ENCODE measurements around the gene NAV2.

The NAV2 gene

DNA sequence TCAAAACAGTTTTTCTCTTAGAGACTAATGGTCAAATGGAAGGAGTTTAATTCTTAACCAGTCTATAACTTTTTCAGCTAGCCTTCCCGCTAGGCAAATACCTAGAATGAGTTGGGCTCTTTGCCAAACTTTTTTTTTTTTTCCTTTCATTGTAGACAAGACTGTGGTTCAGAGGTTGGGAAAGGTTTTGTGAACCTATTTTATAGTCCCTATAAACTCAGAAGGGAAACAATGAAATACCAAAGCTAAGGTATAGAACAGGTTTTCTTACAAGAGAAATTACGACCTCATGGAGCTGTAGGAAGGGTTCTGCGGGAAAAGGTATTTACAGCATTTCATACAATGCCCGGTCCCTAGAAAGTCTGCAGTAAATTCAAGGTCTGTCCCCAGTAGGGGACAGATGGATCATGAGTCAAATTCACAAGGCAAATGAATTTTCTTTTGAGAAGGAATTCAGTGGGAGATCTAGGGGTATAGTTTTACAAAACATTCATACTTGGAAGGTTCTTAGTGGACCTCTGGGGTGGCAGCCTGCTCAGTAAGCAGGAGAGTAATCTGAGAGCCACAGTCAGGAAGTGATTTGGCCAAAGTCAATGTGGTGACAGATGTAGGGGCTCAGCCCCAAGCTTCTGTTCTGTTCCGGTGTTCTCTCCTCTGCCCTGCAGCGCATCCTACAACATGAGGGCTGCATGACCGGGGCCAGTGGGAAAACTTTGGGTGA lies 300.9 kb downstream of the NAV2 start:
- no peak for DNase-seq

DNA sequence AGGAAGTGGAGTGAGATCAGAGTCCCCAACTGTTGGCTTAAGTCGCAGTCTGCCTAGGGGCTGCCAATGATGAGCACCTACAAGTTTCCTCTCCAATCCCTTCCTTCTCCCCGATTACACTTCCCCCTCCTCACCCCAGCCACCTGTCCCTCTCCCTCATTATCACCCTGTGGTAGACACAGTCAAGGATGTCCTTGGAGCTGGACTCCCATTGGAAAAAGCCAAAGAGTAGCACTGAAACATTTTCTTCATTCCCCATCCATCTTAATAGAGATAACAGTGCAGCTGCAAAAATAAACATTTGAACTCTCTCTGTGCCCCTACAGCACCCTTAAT lies 301.4 kb downstream of the NAV2 start:
- DNase-seq = no peak

DNA sequence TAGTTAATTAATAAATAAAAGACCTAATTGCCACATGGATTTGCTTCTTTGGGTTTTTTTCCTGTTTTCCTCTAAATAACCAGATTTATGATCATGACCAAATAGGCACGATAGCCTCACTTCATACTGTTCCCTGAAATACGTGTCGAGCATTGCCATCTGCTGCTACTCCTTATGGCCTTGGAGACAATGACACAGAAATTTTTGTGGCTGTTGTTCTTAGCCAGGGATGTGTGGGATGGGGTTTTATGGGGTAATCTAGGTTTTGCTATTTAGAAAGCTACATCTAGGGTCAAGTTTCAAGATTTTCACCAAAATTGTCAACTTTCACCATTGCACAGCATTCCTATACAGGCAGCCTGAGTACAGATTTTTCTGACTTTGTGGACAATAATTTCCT lies 302.5 kb downstream of the NAV2 start:
- DNase-seq = no peak

DNA sequence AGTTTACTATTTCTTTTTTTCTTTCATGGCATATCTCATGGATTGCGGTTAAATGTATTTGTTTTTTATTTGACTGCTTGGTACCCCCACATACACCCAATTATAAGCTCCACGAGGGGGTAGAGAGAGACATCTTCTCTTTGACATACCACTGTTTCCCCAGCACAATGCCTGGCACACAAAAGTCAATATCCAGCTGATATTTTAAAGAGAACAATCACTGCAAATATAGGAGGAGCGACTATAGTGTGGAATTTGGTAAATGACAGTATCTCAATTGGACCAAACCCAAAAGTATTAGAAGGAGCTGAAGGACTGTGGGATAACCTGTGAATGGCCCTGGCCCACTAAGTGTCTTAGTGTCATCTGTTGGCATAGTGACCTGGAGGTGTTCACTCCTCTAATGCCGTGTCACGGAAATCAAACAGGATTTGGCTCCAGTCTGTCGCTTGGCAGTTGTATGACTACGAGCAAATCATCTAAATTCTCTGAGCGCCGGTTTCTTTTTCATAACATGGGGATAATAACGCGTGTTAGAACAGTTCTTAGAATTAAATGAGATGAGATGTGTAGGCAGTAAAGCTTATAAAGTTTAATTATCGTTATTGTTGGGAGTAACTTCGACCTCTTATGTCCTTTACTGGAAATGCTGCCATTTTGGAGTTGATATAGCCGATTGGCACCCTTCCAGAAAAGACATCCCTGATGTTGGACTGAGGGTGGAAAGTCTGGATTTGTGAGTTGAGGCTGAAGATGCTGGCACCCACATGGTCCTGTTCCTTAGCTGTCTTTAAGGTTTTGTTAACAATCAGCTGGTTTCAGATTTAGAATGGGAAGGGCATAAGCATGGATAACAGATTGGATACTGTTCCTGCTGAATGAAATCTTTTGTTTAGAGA lies 303.1 kb downstream of the NAV2 start:
- no peak for DNase-seq

DNA sequence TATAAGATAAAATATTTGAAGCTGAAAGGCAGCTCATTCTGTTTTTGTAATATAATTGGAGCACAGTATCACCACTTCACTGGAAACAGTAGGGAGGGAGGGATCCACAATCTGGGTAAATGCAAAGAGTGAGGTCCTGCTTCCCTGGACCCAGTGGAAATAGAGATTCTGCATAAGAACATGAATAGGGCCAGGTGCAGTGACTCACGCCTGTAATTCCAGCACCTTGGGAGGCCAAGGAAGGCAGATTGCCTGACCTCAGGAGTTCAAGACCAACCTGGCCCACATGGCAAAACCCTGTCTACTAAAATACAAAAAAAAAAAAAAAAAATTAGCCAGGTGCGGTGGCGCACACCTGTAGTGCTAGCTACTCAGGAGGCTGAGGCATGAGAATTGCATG lies 303.9 kb downstream of the NAV2 start:
- no peak for DNase-seq

DNA sequence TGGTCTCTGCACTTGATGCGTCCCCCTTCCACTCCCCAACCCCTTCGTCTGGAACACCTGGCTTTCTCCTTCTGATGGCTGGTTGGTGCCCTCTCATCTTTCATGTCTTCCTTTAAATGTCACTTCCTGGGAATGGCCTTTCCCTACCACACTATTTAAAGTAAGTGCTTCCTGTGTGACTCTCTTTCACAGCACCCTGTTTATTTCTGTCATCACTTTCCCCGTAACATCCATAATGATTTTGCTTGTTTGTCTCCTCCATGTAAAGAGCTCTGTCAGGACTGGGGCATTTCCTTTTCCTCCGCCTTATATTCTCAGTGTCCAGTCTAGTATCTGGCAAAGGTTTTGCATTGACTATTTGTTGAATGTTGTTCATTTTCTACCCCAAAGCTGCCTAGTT lies 304.7 kb downstream of the NAV2 start:
- no peak for DNase-seq

DNA sequence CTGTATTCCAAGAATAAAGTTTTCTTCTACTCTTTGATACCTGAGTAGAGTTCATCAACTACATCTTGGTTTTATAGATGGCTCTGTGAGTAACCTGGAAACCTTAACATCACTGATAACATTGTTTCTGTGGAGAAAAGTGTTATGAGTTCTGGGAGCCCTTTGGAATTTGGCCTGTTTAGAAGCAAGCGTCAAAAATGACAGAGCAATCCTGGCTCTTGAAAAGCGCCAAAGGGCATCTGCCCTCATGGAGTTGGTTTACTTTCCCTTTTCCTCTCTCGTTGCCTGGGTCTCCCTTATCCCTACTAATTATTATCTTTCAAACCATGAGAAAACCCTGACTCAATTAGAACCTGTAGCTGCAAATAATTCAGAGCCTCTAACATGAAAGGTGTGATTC lies 307.6 kb downstream of the NAV2 start:
- no peak for DNase-seq

DNA sequence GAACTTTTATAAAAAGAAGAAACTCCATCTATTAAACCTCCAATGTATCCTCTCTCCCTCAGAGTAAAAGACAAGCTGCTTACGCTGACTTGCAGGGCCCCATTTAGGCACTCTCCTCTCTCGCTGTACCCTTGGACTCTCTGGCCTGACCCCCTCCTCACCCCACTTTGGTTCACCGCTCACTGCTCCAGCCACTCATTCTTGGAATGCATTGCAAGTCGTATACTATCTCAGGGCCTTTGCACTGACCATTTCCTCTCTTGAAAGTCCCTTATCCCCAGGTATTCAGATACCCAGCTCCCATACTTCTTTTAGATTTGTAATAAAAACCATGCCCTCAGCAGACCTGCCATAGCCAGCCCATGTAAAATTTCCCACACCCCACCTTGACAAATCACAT lies 308.1 kb downstream of the NAV2 start:
- DNase-seq = no peak

DNA sequence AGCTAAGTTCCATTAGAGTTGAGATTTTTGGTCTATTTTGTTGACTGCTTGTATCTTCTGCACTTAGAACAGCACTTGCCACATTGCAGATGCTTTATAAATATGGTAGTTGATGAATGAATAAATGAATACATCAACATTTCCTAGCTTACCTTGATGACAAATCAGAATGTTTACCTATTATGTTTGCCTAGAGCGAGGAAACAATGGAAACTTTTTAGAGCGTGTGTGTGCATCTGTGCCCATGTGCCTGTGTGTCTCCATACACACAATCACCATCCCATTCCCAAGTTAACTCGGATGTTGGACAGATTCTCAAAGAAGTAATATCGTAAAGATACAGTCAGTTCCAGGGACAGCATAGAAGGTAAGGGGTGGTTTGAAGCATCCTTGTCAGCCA lies 308.6 kb downstream of the NAV2 start:
- DNase-seq = no peak

DNA sequence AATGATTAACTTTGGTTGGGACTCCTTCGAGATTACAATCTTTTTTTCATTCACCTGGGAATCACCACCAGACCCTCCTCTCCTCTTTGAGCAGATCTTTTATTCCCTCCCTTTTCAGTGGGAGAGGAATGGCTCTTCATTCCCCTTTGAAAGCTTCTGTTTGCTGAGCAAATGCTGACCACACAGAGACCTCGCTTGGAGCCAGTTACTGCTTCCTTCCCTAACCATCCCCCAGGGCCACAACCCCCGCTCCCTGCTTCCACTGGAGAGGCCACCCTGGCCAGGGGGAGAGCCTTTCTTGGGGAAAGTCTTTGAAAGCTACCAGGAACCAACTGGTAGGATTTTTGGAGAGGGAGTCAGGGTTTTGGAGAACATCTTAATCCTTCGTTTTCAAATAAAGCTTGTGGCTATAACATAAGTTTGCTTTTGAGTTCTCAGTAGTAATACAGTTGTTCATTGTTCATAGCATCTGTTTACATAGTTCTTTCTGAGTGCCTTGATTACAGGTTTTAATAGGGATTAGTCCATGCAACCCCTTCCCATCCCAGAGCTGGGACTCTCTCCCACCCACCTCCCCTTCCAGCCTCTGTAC lies 309.2 kb downstream of the NAV2 start:
- DNase-seq = no peak

DNA sequence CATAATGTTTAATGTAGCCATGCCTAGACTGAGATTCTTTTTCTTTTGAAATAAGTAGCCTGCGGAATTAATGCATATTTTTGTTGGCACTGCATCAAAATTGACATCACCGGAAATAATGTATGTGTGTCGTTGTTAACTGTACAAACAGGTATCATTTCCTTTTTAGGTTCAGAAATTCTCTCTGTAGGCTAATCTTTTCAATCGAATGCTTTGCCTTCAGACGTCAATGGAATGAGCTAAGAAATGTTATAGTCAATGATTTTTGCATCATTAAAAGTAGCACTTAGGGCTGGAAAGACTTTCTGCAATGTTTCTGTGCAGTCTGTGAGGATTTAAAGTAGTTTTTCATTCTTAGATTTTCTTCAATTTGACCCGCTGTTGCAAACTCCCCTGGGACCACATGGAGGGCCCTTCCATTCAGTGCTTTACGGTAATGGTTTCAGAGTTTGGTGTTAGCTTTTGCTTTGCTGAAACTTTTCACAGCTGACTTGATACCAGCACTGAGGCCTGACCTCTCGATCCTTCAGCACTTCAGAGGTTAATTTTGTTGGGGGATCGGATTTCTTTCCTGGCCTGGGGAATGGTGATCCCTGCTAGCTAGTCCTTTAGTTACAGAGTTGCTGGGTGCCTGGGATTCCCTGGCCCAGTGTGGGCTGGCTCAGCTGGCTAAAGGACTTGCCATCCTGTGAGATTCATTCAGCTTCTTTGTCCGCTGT lies 309.9 kb downstream of the NAV2 start:
- no peak for DNase-seq

DNA sequence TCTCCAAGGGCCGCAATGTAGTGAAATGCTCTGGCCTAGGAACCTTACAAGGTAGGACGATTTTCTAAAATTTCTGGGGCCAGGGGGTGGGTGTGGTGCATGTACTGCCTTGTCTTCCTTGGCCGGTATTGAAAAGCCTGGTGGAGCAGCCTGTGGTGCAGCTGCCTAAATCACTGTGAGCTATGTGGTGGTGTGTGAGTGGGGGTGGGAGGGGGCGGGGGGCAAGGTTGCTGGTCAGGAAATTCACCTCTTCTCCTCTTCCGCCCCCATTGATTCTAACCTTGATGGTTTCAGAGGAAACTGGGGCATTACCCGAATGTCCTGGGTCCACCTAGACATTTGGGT lies 310.4 kb downstream of the NAV2 start:
- no peak for DNase-seq

DNA sequence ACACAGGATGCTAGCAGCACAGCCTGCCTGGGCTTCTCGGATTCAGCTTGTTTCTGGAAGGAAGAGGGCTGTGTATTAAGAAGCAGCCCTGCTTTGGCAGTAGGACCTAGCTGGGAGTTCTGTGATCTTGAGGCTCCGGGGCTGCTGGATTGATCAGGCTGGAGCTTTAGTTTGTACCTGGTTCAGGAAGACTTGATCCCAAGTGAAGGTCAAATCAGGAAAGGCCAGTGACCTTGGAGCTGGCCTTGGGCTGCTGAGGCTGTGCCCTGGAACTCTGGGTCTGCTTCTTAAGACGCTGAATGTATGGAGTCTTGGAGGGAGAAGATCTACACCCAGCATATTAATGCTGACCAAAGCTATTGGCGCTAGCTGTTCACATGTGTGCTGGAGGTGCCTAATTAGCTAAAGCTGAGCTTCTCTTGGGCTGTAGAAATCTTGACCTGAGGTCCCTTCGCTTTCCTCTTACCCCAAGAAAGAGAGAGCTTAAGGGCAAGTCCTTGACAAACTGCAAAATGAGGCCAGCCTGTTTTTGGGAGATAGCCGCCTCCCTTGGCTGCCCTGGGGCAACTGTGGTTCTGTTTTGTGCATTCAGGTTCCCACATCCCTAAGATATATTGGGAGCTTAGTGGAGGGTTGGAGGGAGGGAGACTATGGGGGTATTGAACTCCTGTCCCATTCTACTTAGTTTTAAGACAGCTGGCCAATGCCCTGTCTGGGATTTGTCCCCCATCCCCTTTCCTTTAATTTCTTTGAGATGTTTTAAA lies 311.7 kb downstream of the NAV2 start:
- DNase-seq = no peak

DNA sequence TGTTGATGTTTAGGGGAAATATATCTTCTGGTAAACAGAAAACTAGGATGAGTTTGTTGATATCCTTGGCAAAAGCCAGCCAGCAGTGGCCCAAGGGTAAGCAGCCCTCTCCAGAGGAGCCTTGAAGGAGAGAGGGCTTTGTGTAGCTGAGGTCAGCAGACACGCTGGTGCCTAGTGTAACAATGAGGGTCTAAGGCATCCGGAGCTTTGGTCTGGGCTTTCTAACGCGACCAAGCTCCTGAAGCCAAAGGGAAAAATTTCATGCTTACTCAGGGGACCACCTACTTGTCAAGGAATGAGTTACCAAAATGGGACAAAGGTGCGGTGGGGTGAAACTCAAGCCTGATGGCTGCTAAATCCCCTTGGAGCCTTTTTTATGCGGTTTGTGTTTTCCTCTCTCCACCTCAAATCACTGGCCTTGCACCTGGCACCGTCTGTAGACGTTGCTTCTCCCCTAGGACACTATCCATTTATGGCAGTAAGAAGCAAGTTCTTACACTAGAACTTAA lies 312.7 kb downstream of the NAV2 start:
- DNase-seq = peak; percentile 33

DNA sequence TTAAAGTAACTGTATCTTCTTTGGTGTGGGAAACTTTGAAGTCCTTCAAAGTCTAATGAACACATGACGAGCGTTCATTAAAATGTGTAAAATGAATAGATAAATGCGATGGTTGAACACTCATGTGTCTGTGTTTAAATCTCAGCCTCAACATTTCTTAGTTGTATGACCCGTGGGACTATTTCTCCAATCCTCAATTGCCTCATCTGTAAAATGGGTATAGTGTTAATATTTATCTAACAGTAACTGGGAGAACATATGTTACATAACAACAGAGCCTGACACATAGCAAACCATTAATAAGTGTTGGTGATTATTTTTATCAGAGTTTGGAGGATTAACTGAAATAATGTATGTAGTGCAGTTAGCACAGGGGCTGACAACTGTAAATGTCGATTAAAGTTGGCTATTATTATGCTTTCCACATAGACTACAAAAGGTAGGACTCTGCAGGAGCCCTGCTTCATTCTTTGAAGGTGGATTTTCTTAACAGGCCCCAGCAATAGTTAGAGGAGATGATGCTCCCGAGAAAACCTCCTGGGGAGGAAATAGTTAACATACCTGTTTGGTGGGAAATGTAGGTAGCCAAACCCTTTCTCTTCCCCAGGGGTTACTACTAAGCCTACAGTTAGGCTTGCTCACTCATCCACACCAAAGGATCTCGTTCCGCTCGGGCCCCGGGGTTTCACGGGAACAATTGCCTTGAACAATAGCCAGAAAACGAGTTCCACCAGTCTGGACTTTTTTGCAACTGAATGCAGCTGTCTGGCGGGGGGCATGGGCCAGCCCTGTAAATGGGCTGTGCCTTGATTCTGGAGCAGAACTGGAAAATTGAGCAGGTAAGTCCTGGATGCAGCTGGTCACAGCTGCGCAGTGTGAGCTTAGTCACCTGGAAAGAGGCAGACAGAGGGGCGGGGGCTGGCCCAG lies 314.3 kb downstream of the NAV2 start:
- DNase-seq = peak; percentile 26

DNA sequence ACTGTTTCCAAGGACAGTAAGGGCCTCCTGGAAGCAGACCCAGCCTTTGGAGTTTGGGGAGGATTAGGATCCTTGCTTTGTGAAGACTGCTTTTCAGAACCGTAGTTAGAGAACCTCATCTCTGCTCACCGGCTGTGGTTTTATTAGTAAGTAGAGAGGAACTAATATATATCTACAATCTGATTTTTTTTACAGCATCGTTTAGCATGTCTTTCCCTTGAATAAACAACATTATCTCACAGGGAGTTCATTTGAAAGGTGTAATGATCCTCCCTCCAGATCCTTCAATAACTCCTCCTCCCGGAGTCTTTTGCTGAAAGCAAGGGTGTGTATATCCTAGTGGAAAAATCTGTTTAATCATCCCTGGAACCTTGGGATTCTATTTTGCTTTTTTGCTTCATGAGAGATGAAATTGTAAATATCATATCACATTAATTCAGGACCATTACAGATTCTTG lies 314.9 kb downstream of the NAV2 start:
- no peak for DNase-seq

DNA sequence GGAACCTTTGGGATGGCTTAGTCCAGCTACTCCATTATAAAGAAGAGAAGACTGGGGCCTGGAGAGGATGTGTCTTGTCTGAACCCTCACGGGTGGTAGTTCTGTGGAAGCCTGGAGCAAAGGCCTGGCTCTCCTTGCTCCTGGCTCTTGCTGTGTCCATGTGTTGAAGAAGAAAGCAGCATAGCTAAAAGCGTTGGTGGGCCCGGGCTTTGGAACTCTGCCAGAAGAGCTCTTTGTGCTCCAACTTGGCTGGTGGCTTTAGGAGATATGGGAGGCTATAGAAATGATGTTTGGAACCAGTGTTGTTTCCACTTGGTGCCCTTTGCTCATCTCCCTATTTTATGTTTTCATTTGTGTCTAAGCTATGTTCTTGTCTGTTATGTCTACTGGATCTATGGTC lies 316.6 kb downstream of the NAV2 start:
- no peak for DNase-seq

DNA sequence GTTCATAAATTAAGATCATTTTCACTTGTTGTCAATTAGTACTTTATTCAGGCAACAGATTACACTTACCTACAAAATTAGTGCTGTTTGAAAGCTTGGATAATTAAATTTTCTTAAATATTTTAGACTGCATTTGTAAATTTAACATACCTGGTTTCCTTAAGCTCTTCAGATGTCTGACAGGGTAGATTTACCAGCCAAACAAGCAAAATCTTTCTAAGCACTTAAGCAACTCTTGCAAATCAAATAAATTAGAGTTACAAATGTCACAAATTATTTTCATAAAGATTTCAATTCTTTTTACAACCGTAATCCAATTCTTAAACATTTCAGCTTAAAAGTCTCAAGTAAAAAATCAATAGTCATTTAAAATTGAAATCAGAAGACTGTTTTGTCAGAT lies 317.8 kb downstream of the NAV2 start:
- DNase-seq = no peak

DNA sequence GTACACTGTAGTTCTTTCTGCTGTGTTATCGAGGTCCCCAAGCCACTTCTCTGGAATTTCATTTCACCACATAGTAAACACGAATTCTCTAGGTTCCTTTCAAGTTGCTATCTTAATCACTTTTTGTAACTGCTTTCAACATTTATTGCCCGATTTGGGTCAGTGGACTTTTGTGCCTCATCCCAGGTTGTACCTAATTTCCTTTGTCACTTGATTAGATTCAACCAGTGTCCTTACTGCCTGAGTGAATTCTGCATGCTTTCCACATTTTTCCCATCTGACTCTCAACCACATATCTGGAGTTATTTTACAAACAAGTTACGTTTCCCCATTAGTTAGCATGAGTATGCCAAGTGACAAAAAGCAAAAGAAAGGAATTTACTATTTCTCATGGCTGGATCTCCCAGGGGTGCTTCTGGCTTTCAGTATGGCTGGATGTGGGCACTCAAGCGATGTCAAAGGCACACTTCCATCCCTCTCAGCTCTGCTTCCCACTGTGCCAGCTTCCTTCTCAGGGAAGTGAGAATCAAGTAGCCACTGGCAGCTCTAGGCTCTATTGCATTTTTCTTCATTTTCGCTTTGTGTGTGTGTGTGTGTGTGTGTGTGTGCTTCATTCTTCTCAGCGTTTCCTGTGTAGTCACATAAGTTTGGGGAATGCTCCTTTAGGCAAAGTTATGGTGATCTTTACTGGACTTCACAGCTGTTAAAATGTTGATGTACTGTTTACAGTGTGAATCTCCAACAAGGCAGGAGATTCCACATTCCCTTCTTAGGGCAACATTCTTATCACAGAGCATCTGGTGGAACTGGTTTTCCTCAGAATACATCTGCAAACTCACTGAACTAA lies 318.7 kb downstream of the NAV2 start:
- DNase-seq = no peak

DNA sequence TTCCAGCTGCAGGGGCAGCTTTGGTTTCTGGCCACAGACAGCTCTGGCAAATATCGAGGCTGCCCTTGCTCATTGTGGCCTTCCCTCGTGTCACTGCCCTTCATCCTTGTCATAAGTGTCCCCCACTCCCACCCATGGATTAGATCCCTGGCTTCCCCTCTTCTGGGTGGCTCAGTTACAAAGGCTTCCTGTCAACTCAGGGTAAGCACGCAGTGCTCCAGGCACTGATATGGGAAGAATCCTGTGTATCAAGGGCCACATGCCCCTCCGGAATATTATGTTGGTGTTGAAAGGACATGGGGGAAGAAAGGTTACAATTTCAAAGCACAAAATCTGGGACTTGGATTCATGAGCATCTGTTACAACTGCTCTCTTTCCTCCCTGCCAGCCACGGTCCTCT lies 319.5 kb downstream of the NAV2 start:
- DNase-seq = no peak

Measured in midbrain (tissue), 1 donor.